NCI-H146 (cell line): Measurements from ENCODE around the gene NXPH1.
A peak's percentile ranks its signal among the peaks of the same experiment; 100 is the strongest.

Source experiments
- DNase-seq: peaks from one replicate; lab custom pipeline; 2025; lab: John Stamatoyannopoulos, UW

Gene NXPH1

DNA sequence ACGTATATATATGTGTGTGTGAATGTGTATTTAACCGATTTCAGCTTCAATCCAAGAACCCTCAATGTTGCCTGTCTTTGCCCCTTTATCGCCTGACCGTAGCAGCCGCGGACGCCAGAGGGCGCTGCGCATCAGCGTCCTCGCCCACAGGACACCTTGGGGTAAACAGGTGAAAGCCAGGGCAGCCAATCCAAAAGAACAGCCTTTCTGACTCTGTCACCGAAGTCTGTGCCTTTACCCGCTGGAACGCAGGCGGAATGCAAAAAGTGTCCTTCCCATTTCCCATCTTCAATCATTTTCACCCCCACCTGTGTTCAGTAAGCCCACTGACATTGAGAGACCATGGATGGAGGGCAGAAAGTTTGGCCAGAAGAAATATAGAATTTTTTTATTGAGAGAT lies 3.6 kb downstream of the NXPH1 start:
- DNase-seq, result no peak

- DNase-seq, result no peak
Observed at GRCh38 chr7:8437606-8438005, 4.2 kb downstream of the NXPH1 start.

- no peak for DNase-seq
Observed at GRCh38 chr7:8440670-8441069, 7.3 kb downstream of the NXPH1 start.

DNA sequence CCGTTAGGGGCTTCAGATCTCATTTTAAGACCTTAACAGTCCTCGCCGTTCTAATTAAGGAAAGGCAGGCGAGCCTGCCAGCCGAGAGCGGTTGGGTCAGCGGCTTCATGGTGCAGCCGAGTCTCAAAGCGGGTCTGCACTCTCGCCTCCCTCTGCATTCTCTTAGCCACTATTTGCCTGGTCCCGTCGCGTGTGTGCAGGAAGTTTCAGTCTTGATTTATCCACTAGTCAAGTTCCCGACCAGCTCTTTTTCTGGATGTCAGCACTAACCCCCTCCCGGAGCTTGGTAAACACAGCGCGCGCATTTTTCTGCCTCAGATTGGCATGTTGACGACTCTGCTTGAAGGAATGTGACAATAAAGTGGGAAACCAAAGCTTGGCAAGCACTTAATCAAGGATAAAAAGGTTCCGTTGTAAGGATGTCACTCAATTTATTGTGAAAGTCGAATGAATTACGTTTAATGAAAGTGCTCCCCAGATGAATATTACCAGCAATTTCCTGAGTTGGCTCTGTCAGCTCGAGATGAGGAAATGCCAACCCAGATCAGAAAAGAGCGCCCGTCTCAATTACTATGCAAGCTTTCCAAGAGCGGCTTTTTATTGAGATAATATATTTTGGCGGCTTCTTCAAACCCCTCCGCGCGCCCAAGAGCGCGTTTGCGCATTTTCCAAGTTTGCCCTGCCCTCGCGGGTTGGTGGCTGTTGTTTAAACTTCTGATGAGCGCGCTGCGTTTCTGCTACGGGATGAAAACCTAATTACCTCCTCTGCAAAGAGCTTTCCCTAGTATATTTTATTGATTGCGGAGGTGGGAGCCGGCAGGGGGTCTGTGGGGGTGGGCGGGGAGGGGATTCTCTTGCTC lies 7.9 kb downstream of the NXPH1 start:
- no peak for DNase-seq

- DNase-seq, result no peak
Observed at GRCh38 chr7:8442051-8442813, 8.8 kb downstream of the NXPH1 start.

DNA sequence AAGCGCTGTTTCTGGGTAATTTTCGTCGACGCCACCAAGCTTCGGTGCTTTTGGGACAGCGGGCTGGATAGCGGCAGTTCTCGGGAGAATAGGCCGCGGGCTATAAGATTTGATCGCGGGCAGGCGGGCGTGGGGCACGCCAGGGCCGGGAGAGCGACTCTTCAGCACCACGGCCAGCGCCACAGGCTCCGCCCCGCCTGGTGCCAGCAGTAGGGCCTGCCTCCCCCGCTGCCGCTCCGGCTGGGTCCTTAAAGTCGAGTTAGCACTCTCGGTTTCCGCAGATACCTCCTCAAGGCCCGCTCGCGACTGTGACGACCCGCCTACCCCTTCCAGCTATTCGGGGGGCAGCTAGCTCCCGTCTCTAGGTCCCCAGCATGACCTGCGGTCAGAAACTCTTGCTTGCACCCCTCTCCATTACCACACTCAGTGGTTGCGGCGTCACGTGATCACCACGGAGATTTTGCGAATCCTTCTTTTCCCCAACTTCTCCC lies 9.4 kb downstream of the NXPH1 start:
- DNase-seq, result no peak

- no peak for DNase-seq
Observed at GRCh38 chr7:8443576-8444467, 10.4 kb downstream of the NXPH1 start.

GRCh38 chr7:8444468-8444769 lies 11.0 kb downstream of the NXPH1 start:
- peak; percentile 20 for DNase-seq

GRCh38 chr7:8453535-8453934 lies 20.1 kb downstream of the NXPH1 start:
- DNase-seq, result no peak

DNA sequence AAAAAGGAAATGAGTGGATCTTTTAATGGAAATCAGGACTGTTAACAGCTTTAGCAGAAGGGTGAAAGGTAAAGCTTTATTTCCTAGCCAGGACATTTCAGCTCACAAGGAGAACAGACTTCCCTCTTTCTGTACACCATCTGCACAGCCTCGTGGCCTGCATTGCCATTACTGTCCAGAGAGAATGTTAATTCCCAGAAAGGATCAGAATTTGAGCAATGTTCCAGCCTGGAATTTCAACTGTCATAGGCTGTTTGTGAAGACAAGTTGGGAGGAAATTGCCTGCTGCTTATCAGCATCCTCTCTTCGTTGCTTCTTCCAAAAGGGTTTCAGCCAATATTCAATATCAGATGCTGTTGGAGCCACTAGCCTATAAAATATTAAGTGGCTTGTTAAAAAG lies 22.0 kb downstream of the NXPH1 start:
- DNase-seq, result no peak

- DNase-seq, result no peak
Observed at GRCh38 chr7:8462309-8462708, 28.9 kb downstream of the NXPH1 start.

- DNase-seq, result no peak
Observed at GRCh38 chr7:8465338-8465737, 31.9 kb downstream of the NXPH1 start.

DNA sequence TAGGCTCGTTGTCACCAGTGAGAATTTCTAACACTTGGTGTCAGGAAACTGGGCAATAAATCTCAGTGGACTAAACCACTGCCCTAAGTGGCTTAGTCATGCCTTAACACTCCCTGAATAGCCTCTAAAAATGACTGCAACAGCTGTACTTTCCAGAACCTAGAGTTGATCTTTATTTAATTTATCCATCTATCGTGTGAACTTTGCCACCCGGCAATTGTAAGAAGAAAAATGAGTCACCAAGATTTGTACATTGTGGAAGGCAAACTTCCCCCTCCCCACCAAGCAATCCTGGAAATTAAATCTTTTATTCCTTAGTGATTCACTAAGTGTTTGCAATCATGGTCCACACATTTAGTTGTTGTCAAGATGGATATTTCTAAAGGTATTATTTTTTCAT lies 47.1 kb downstream of the NXPH1 start:
- no peak for DNase-seq

DNA sequence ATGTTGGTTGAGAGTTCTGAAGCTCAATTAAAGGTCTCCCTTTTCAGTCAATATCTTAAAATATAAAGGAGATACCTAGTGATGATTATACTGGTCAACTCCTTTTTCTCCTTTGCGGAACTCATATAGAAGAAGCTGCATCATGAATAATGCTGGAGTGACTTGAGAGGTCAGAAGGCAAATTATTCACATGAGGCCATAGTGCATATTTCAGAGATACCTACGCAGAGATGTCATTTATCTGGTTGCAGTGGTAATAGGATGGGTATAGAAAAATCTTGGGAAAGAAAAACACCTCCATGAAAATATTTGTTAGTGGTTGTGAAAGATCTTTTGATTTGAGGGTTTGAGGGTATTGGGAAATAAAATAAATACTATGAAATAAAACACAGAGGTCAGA lies 47.7 kb downstream of the NXPH1 start:
- DNase-seq, result no peak

DNA sequence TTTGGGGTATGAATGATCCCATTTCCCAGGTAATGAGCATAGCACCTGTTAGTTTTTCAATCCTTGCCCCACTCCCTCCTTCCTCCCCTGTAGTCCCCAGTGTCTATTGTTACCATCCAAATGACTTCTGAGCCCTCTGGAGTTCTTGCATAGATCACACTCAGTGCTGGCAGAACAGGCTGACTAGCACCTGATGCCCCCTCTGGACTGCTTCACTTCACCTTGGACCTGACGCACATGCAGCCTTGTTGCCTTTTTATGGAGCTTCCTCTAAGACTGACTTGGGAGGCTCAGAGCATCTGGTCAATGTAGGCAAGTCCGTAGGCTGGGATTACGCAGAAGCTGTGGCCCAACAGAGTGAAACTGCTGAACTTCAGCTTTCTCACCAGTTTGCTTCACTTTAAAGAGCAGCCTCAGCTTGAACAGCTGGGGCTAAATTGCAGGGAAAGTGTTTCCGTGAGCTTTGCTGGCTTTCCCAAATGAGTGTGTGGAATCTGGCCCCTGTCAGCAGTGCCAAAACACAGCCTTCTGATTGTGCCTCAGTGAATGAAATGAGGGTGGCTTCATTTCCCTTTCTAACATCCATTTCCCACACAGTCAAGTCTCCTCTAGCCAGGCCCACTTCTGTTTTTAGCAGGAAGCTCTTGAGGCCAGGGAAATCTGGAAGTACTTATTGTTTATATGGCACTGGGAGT lies 48.5 kb downstream of the NXPH1 start:
- DNase-seq, result no peak

- DNase-seq, result no peak
Observed at GRCh38 chr7:8490391-8491045, 57.1 kb downstream of the NXPH1 start.

- DNase-seq, result no peak
Observed at GRCh38 chr7:8491106-8491505, 57.7 kb downstream of the NXPH1 start.

DNA sequence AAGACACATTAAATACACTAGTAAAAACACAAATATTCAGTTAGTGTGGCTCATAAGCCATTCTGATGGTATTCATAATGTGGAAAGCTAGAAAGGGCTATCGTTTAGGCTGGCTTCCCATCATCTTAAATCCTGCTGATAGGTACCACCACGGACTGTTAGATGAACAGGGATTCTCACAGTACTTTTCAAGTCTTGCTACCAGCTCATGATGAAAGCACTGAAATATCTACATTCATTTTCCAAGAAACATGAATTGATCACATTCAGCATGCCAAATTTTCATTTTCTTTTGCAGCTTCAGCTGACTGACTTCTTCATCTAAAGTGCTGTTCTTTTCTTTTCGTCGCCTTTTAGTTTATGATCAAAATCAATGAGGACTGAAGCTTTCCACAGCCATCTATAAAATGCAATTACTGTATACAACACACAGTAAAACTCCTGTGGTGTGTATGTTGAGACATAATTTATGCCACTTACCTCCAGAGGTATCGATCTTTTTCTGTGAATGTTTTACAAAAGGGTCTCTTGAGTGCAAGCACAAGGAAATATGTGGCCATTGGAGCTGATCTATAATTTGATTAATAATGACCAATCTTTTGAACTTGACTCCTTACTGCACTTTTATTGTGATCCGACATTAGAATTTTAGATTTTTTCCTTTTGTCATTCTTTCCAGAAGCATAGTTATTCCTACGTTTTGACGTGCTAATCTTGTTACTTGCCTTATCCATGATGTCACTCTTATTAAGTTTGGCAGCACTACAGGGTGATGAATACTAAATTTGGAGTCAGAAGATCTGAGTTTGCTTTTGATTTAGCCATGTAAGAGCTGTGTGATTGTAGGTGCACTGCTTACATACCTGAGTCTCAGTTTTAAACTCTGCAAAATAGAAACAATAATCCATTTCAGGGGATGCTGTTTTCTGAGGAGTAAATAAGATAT lies 58.4 kb downstream of the NXPH1 start:
- peak; percentile 13 for DNase-seq

DNA sequence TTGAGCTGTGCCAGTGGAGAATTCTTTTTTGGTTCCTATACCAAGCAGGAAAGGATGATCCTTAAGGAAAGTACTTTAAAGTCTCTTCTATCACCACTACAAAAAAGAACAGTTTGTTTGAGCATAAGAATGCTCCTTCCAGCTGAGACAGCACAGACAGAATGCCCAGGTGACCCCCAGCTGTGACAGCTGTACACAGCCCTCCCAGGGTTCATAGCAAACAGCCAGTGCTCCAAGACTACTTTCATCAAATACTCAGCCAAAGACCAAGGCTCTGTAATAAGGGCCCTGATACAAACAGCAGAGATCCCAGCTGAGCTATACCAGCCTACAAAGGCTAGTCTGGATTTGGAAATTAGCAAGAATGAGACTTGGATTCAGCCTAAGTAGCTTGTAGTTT lies 65.7 kb downstream of the NXPH1 start:
- peak; percentile 55 for DNase-seq

DNA sequence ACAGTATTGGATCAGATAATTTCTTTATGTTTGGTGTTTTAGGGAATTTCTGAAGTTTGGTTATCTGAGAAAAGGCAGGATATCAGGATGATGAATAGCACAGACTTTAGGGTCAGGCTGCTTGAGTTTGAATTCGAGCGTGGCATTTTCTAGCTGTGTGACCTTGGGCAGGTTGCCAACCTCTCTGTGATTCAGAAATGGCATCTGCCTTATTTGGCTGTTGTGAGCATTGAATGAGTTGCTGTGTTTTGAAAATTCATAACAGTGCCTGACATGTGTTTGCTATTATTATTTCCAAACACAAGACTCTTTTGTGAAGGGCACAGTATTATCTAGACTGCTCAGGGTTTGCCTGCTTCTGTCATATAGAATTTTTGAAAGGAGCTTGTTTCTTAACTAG lies 66.9 kb downstream of the NXPH1 start:
- no peak for DNase-seq
